WTC11 (cell line): ENCODE results near the gene SURF6. TPM values are rescaled to one million over a fixed set of nuclear protein-coding genes. Genes with fewer than 3 reads are reported as not detected.

Experiments used
- ATAC-seq: fragments of 200-7000 bp; cut with Tn5 transposase; 2 replicates; pipeline ENCODE4 v1.10.0; 2021; ENCODE audit warnings: mild to moderate bottlenecking, moderate library complexity
- CTCF ChIA-PET: fragments of 300-600 bp; sonication (Branson Sonifier 250); formaldehyde crosslinking; loops from one replicate; lab custom pipeline; 2021; ENCODE audit warnings: antibody characterized with exemption; lab: Charles Lee
- POLR2A ChIA-PET: fragments of 350-600 bp; sonication (Branson Sonifier 250); formaldehyde crosslinking; loops from one replicate; lab custom pipeline; 2021; ENCODE audit warnings: antibody characterized with exemption; lab: Charles Lee
- DNase-seq: peaks from one replicate; pipeline ENCODE4 v3.0.0; 2021; ENCODE audit warnings: low spot score
- H3K27ac Mint-ChIP-seq: 2 replicates; pipeline ENCODE4 v1.8.0; 2021; ENCODE audit warnings: mixed read lengths
- H3K27me3 Mint-ChIP-seq: 2 replicates; pipeline ENCODE4 v1.8.0; 2021; ENCODE audit warnings: low read depth, mild to moderate bottlenecking, moderate library complexity, mixed read lengths
- H3K36me3 Mint-ChIP-seq: 2 replicates; pipeline ENCODE4 v1.8.0; 2021; ENCODE audit warnings: mixed read lengths
- H3K4me1 Mint-ChIP-seq: 2 replicates; pipeline ENCODE4 v1.8.0; 2022; ENCODE audit warnings: mixed read lengths
- H3K4me3 Mint-ChIP-seq: 2 replicates; pipeline ENCODE4 v1.8.0; 2021; ENCODE audit warnings: mild to moderate bottlenecking, moderate library complexity, mixed read lengths
- H3K9me3 Mint-ChIP-seq: 2 replicates; pipeline ENCODE4 v1.8.0; 2021; ENCODE audit warnings: mixed read lengths
- CBFB ChIP-seq: sonication (generic); formaldehyde crosslinking; IDR thresholded peaks from 2 replicates; pipeline ENCODE4 v1.8.1; 2022; ENCODE audit warnings: mild to moderate bottlenecking, low read depth, missing genetic modification reagents
- CDX4 ChIP-seq: fragments of 250-450 bp; sonication (Bioruptor Pico); IDR thresholded peaks from 2 replicates; pipeline ENCODE4 v1.9.0; 2021; ENCODE audit warnings: moderate library complexity, mild to moderate bottlenecking, inconsistent platforms, borderline replicate concordance
- E2F4 ChIP-seq: sonication (generic); formaldehyde crosslinking; IDR thresholded peaks from 2 replicates; pipeline ENCODE4 v1.8.1; 2022; ENCODE audit warnings: low read depth, mild to moderate bottlenecking, moderate library complexity, missing genetic modification reagents, borderline replicate concordance
- E2F5 ChIP-seq: sonication (generic); formaldehyde crosslinking; IDR thresholded peaks from 2 replicates; pipeline ENCODE4 v1.8.1; 2022; ENCODE audit warnings: mild to moderate bottlenecking, moderate library complexity, missing genetic modification reagents
- ESRRA ChIP-seq: sonication (generic); formaldehyde crosslinking; IDR thresholded peaks from 2 replicates; pipeline ENCODE4 v1.8.1; 2022; ENCODE audit warnings: mild to moderate bottlenecking, missing genetic modification reagents, borderline replicate concordance
- ETV6 ChIP-seq: sonication (generic); formaldehyde crosslinking; IDR thresholded peaks from 2 replicates; pipeline ENCODE4 v1.8.1; 2022; ENCODE audit warnings: mild to moderate bottlenecking, missing genetic modification reagents
- FOXK1 ChIP-seq: sonication (generic); formaldehyde crosslinking; IDR thresholded peaks from 2 replicates; pipeline ENCODE4 v1.8.0; 2022; ENCODE audit warnings: mild to moderate bottlenecking, moderate library complexity, missing genetic modification reagents
- GABPB1 ChIP-seq: sonication (generic); formaldehyde crosslinking; IDR thresholded peaks from 2 replicates; pipeline ENCODE4 v1.8.1; 2023; ENCODE audit warnings: mild to moderate bottlenecking, missing genetic modification reagents
- HMGA2 ChIP-seq: fragments of 250-450 bp; sonication (Bioruptor Pico); IDR thresholded peaks from 2 replicates; pipeline ENCODE4 v1.4.0; 2021; ENCODE audit warnings: mild to moderate bottlenecking, moderate library complexity
- HMGXB4 ChIP-seq: sonication (generic); formaldehyde crosslinking; IDR thresholded peaks from 2 replicates; pipeline ENCODE4 v1.8.1; 2023; ENCODE audit warnings: mild to moderate bottlenecking, moderate library complexity, missing genetic modification reagents
- NR1H2 ChIP-seq: sonication (generic); formaldehyde crosslinking; IDR thresholded peaks from 2 replicates; pipeline ENCODE4 v1.9.0; 2021; ENCODE audit warnings: mild to moderate bottlenecking, moderate library complexity, missing genetic modification reagents
- NR2C2 ChIP-seq: sonication (generic); formaldehyde crosslinking; IDR thresholded peaks from 2 replicates; pipeline ENCODE4 v1.8.0; 2022; ENCODE audit warnings: mild to moderate bottlenecking, missing genetic modification reagents
- NR3C1 ChIP-seq: sonication (generic); formaldehyde crosslinking; conservative IDR thresholded peaks from 2 replicates; pipeline ENCODE4 v1.8.1; 2023; ENCODE audit warnings: low read depth, mild to moderate bottlenecking, missing genetic modification reagents
- RORB ChIP-seq: fragments of 250-450 bp; sonication (Bioruptor Pico); IDR thresholded peaks from 2 replicates; pipeline ENCODE4 v1.9.0; 2021; ENCODE audit warnings: mild to moderate bottlenecking
- SP1 ChIP-seq: sonication (generic); formaldehyde crosslinking; conservative IDR thresholded peaks from 2 replicates; pipeline ENCODE4 v1.8.1; 2022; ENCODE audit warnings: missing genetic modification reagents
- USF1 ChIP-seq: sonication (generic); formaldehyde crosslinking; IDR thresholded peaks from 2 replicates; pipeline ENCODE4 v1.8.0; 2022; ENCODE audit warnings: mild to moderate bottlenecking, missing genetic modification reagents
- USF2 ChIP-seq: sonication (generic); formaldehyde crosslinking; IDR thresholded peaks from 2 replicates; pipeline ENCODE4 v1.8.1; 2023; ENCODE audit warnings: mild to moderate bottlenecking, missing genetic modification reagents, moderate library complexity
- ZBTB43 ChIP-seq: sonication (generic); formaldehyde crosslinking; IDR thresholded peaks from 2 replicates; pipeline ENCODE4 v1.8.1; 2023; ENCODE audit warnings: mild to moderate bottlenecking, missing genetic modification reagents
- total RNA-seq: library from RNA; stranded (reverse); gene quantifications from 3 replicates; pipeline ENCODE4 v1.2.3, GENCODE V29; 2021
- TF ChIP-seq, protein P1 (sequence below): sonication (generic); formaldehyde crosslinking; IDR thresholded peaks from 2 replicates; pipeline ENCODE4 v1.8.0; 2022; ENCODE audit warnings: mild to moderate bottlenecking, missing genetic modification reagents
- TF ChIP-seq, protein P2 (sequence below): fragments of 250-450 bp; sonication (Bioruptor Pico); IDR thresholded peaks from 2 replicates; pipeline ENCODE4 v2.1.2; 2022; ENCODE audit warnings: mild to moderate bottlenecking, moderate library complexity

SURF6 gene
- total RNA-seq, 1 experiment from 2014 or later, result 67.2 TPM

- no peak within 1 kb of the TSS; the same call in 1 of the 2 replicates for H3K27ac Mint-ChIP-seq
- no peaks in the 10 kb centered on the region for H3K27me3 Mint-ChIP-seq
- POLR2A ChIA-PET, result interaction anchor here (0.8 to 1.7 kb wide), 4 partner anchors 9 to 74 kb away, joined by 3 to 7 read pairs (median 4); partner anchors contain the start of genes MED22 and RPL7A
- no peaks in the 10 kb centered on the region for H3K9me3 Mint-ChIP-seq
- peaks cover 17% of the 10 kb centered on the region for H3K4me1 Mint-ChIP-seq
- CTCF ChIA-PET, result interaction anchor here (0.6 to 7.9 kb wide), 12 partner anchors 9 to 212 kb away, joined by 3 to 74 read pairs (median 6); partner anchors contain the start of genes CACFD1, MED22, RPL7A and SLC2A6
- peaks cover 32% of the 10 kb centered on the region for H3K36me3 Mint-ChIP-seq
- ATAC-seq, result peak; percentile 38
- peak within 1 kb of the TSS; percentile 90 for H3K4me3 Mint-ChIP-seq
- DNase-seq, result peak; percentile 89
- peak; percentile 86 for TF ChIP-seq SP1 (CRISPR knock-in tag)
- 0 out of 2 replicates have a peak, but pooled peaks have one; percentile 51 for TF ChIP-seq CBFB
- TF ChIP-seq, protein P1, sequence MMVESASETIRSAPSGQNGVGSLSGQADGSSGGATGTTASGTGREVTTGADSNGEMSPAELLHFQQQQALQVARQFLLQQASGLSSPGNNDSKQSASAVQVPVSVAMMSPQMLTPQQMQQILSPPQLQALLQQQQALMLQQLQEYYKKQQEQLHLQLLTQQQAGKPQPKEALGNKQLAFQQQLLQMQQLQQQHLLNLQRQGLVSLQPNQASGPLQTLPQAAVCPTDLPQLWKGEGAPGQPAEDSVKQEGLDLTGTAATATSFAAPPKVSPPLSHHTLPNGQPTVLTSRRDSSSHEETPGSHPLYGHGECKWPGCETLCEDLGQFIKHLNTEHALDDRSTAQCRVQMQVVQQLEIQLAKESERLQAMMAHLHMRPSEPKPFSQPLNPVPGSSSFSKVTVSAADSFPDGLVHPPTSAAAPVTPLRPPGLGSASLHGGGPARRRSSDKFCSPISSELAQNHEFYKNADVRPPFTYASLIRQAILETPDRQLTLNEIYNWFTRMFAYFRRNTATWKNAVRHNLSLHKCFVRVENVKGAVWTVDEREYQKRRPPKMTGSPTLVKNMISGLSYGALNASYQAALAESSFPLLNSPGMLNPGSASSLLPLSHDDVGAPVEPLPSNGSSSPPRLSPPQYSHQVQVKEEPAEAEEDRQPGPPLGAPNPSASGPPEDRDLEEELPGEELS (CRISPR knock-in tag), result 0 out of 2 replicates have a peak, but pooled peaks have one; percentile 33
- TF ChIP-seq NR2C2 (CRISPR knock-in tag), result peak; percentile 82
- no peak for TF ChIP-seq HMGA2
- TF ChIP-seq, protein P2, sequence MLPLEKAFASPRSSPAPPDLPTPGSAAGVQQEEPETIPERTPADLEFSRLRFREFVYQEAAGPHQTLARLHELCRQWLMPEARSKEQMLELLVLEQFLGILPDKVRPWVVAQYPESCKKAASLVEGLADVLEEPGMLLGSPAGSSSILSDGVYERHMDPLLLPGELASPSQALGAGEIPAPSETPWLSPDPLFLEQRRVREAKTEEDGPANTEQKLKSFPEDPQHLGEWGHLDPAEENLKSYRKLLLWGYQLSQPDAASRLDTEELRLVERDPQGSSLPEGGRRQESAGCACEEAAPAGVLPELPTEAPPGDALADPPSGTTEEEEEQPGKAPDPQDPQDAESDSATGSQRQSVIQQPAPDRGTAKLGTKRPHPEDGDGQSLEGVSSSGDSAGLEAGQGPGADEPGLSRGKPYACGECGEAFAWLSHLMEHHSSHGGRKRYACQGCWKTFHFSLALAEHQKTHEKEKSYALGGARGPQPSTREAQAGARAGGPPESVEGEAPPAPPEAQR, result no peak
- TF ChIP-seq ZBTB43 (CRISPR knock-in tag), result 0 out of 2 replicates have a peak, but pooled peaks have one; percentile 31
- TF ChIP-seq USF1, result no peak
- TF ChIP-seq ESRRA (CRISPR knock-in tag), result no peak
- TF ChIP-seq NR3C1, result no peak
- TF ChIP-seq CDX4 (CRISPR knock-in tag), result no peak
- TF ChIP-seq HMGXB4 (CRISPR knock-in tag), result no peak; the same call in 1 of the 2 replicates
- peak; percentile 68 for TF ChIP-seq FOXK1 (CRISPR knock-in tag)
- peak; percentile 27; the same call in 1 of the 2 replicates for TF ChIP-seq E2F5 (CRISPR knock-in tag)
- no peak for TF ChIP-seq RORB
- TF ChIP-seq NR1H2 (CRISPR knock-in tag), result no peak
- TF ChIP-seq GABPB1 (CRISPR knock-in tag), result peak; percentile 43
- 0 out of 2 replicates have a peak, but pooled peaks have one; percentile 10 for TF ChIP-seq E2F4
- 0 out of 2 replicates have a peak, but pooled peaks have one; percentile 9 for TF ChIP-seq USF2 (CRISPR knock-in tag)
- peak; percentile 50; the same call in 1 of the 2 replicates for TF ChIP-seq ETV6 (CRISPR knock-in tag)
Measured at GRCh38 chr9:133356391-133357091, 20.6 kb upstream of the SURF6 start, which contains the start of the genes SURF1 and SURF2. Gene SURF1 (minus strand): TSS chr9:133356487. CDS start chr9:133356453, 34 bp downstream. Gene SURF2 (plus strand): TSS chr9:133356550. CDS start chr9:133356593, 43 bp downstream.
